Measurements from ENCODE around the gene CALHM2.
"Not testable (repeated sequence)": the region's sequence is repeated elsewhere in the genome, so short reads cannot be mapped to it uniquely, and the experiment has no call there.

The CALHM2 gene

DNA sequence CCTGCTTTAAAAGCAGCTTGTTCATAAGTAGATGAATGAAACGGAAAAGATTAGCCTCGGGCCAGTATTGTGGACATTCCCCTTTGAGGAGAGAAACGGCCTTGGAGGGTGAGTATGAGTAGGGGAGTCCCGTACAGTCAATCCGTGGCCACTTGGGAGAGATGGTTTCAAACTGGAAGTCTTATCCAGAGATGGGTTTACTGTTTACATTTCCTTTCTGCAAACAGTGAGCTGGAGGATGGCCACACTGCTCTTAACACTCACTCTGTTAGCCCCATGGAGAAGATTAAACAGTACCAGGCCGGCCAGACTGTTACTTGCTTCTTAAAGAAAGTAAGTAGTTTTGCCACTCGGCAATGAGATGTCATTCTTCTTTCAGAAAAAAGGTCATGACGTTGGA, 20.3 kb downstream of the CALHM2 start:
- Mint-ChIP-seq H3K36me3 (peaks cover 36 to 59% of the 10 kb centered on the region in 2 donors), H3K9me3 (no peaks in the 10 kb centered on the region), H3K27me3 (no peaks in the 10 kb centered on the region), H3K27ac (no peak overlapping the region), H3K4me1 (peaks cover 0 to 1% of the 10 kb centered on the region in 2 donors), H3K4me3 (no peak overlapping the region)
- DNase-seq (no peak), ATAC-seq (replicated peaks) (no peak)

DNA sequence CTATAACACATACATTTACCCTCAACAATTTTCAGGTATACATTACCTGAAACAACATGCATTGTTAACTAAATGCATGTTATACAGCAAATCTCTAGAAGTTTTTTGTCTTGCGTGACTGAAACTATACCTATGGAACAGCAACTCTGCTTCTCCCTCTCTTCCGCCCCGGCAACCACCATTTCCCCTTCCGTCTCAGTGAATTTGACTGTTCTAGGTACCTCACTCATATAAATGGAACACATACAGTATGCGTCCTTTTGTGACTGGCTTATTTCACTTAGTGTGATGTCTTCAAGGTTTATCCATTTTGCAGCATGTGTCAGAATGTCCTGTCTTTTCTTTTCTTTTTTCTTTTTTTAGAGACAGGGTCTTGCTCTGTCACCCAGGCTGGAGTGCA, 22.5 kb downstream of the CALHM2 start:
- Mint-ChIP-seq H3K4me1 (peaks cover 1 to 5% of the 10 kb centered on the region in 2 donors), H3K27ac (peak overlapping the region; percentile 79), H3K4me3 (no peak overlapping the region), H3K36me3 (peaks cover 43 to 62% of the 10 kb centered on the region in 2 donors), H3K9me3 (no peaks in the 10 kb centered on the region), H3K27me3 (no peaks in the 10 kb centered on the region)
- DNase-seq (no peak), ATAC-seq (replicated peaks) (no peak)

DNA sequence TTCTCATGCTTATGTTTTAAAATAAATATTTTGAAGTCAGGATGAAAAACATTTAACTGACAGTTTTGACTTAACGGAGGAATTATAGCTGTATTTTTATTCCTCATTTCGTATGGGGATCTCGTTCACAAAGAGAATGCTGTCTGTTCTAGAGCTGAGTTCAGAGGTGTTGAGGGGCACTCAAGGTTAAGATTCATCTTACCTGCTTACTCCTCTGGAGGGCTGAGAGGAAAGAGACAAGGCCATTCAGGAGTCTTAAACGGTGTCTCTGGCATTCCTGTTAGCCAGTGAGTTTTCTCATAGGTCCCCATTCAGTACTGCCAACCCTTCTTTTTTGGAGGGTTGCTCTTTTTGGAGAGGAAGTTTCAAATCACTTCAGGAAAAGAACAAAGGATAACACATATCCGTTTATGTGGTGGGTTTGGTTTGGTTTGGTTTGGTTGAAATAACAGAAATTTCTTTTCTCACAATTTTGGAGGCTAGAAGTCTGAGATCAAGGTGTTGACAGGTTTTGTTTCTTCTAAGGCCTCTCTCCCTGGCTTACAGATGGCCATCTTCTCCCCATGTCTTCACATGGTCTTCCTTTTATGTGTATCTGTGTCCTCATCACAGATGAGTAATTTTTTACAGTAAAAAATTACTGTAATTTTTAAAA, 23.1 kb downstream of the CALHM2 start:
- ATAC-seq (replicated peaks) (no peak), DNase-seq (no peak)
- H3K9me3 Mint-ChIP-seq: no peaks in the 10 kb centered on the region
- no peaks in the 10 kb centered on the region for H3K27me3 Mint-ChIP-seq
- H3K4me3 Mint-ChIP-seq: no peak overlapping the region
- peak overlapping the region; percentile 14 for H3K27ac Mint-ChIP-seq
- peaks cover 48 to 67% of the 10 kb centered on the region in 2 donors for H3K36me3 Mint-ChIP-seq
- peaks cover 1 to 5% of the 10 kb centered on the region in 2 donors for H3K4me1 Mint-ChIP-seq

DNA sequence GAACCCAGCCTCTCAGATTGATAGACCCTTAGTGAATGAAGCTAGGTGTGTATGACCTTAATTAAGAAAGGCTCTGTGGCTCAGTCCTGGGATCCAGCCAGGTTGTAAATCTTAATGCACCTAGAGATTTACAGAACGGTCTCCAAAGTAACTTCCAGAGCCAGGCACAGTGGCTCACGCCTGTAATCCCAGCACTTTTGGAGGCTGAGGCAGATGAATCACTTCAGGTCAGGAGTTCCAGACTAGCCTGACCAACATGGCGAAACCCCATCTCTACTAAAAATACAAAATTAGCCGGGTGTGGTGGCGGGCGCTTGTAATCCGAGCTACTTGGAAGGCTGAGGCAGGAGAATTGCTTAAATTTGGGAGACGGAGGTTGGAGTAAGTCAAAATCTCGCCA, 24.3 kb downstream of the CALHM2 start:
- DNase-seq: no peak
- H3K4me1 Mint-ChIP-seq: peaks cover 1 to 5% of the 10 kb centered on the region in 2 donors
- no peak overlapping the region for H3K27ac Mint-ChIP-seq
- H3K27me3 Mint-ChIP-seq: no peaks in the 10 kb centered on the region
- H3K4me3 Mint-ChIP-seq: no peak overlapping the region
- H3K9me3 Mint-ChIP-seq: no peaks in the 10 kb centered on the region
- H3K36me3 Mint-ChIP-seq: peaks cover 48 to 68% of the 10 kb centered on the region in 2 donors
- no peak for ATAC-seq (replicated peaks)

DNA sequence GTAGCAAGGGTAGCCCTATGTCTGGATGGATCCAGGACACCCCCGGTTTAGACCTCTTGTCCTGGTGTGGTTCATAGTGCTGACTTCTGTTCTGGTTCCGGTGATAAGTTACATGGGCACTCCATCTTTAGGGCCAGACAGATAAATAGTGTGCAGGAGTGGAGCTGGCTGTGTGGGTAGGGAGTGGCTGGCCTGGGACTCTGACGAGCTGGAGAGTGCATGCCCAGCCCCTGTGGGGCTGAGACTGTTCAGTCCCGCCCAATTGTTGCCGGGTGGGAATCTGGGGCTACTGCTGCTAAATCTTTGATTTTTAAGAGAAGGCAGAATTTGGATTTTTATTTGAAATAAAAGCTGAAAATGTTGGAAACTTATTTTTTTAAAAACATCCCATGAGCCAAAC, 28.4 kb downstream of the CALHM2 start:
- Mint-ChIP-seq H3K36me3 (peaks cover 48 to 51% of the 10 kb centered on the region in 2 donors), H3K4me3 (no peak overlapping the region), H3K4me1 (peaks cover 0 to 5% of the 10 kb centered on the region in 2 donors), H3K27ac (no peak overlapping the region), H3K27me3 (no peaks in the 10 kb centered on the region), H3K9me3 (no peaks in the 10 kb centered on the region)
- ATAC-seq (replicated peaks): no peak
- no peak for DNase-seq

DNA sequence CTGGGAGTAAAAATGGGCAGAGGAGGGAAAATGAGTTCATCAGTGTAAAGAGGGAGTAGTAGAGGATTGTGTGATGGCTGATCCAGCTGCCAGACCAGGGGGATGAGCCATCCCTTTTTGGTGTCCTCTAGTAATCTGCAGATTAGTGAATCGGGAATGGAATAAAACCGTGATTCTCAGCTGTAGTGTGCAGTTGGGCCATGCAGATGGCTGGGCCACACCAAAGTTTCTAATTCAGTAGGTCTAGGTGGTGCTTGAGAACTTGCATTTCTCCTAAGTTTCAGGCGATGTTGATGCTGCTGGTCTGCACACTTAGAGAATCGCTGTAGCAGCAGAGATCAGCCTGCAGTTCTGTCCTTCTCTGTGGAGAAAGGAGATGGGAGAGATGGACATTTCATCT, 33.1 kb downstream of the CALHM2 start:
- no peak for DNase-seq
- Mint-ChIP-seq H3K9me3 (no peaks in the 10 kb centered on the region), H3K4me3 (no peak overlapping the region), H3K36me3 (peaks cover 60 to 69% of the 10 kb centered on the region in 2 donors), H3K27ac (no peak overlapping the region), H3K27me3 (no peaks in the 10 kb centered on the region), H3K4me1 (peaks cover 0 to 2% of the 10 kb centered on the region in 2 donors)
- ATAC-seq (replicated peaks): no peak

DNA sequence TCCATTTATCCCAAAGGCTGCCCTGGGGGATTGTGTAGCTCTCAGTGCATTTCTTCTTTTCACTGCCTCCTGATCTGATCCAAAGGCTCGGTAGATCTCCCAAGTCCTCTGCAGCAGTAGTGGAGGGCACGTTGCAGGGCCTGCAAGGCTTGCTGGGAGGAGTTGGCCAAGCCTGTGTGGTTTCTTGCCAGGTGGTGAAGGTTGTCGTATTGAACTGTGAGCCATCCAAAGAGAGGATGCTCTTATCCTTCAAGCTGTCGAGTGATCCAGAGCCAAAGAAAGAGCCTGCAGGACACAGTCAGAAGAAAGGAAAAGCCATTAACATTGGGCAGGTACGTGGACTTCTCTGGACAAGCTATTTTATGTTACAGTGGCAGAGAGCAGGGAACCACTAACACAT, 34.6 kb downstream of the CALHM2 start:
- no peak overlapping the region for H3K27ac Mint-ChIP-seq
- H3K4me3 Mint-ChIP-seq: no peak overlapping the region
- peaks cover 54 to 68% of the 10 kb centered on the region in 2 donors for H3K36me3 Mint-ChIP-seq
- no peak for ATAC-seq (replicated peaks)
- H3K9me3 Mint-ChIP-seq: no peaks in the 10 kb centered on the region
- DNase-seq: no peak
- H3K27me3 Mint-ChIP-seq: no peaks in the 10 kb centered on the region
- peaks cover 0 to 2% of the 10 kb centered on the region in 2 donors for H3K4me1 Mint-ChIP-seq

DNA sequence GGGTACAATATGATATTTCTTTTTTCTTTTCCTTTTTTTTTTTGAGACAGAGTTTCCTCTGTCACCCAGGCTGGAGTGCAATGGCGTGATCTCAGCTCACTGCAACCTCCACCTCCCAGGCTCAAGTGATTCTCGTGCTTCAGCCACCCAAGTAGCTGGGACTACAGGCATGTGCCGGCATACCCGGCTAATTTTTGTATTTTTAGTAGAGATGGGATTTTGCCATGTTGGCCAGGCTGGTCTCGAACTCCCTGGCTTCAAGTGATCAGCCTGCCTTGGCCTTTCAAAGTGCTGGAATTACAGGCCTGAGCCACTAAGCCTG, 35.1 kb downstream of the CALHM2 start:
- H3K4me1 Mint-ChIP-seq; H3K9me3 Mint-ChIP-seq; H3K4me3 Mint-ChIP-seq; H3K27ac Mint-ChIP-seq; ATAC-seq (replicated peaks); DNase-seq; H3K27me3 Mint-ChIP-seq: not testable (repeated sequence)
- H3K36me3 Mint-ChIP-seq: peaks cover 54 to 65% of the 10 kb centered on the region in 2 donors

DNA sequence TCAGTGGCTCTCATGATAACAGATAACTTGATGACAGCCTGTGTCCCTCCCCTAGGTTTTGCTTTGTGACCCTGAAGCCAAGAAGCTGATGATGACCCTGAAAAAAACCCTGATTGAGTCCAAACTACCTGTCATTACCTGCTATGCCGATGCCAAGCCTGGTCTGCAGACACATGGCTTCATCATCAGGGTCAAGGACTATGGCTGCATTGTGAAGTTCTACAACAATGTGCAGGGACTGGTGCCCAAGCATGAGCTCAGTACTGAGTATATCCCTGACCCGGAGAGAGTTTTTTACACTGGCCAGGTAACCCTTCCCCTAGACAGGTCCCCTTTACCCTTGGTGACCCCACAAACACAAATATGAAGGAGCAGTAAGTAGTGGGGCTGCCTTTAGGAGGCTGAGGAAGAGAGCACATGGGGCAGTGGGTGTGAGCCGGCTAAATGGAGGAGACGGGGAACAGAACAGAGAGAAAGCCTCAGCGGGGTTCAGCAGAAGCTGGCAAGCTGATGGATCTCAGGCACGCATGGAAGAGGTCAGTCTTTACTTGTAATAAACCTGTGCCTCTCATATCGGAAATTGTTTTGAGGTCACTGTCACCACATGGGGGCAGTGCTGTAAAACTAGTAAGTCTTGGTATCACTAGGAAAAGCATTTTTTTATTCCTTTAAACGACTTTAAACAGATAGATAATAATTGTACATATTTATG, 35.6 kb downstream of the CALHM2 start:
- DNase-seq (peak; percentile 6), ATAC-seq (replicated peaks) (peak; percentile 45 to 52)
- Mint-ChIP-seq H3K4me1 (peaks cover 0 to 2% of the 10 kb centered on the region in 2 donors), H3K27me3 (no peaks in the 10 kb centered on the region), H3K4me3 (no peak overlapping the region), H3K36me3 (peaks cover 54 to 65% of the 10 kb centered on the region in 2 donors), H3K27ac (no peak overlapping the region), H3K9me3 (no peaks in the 10 kb centered on the region)

DNA sequence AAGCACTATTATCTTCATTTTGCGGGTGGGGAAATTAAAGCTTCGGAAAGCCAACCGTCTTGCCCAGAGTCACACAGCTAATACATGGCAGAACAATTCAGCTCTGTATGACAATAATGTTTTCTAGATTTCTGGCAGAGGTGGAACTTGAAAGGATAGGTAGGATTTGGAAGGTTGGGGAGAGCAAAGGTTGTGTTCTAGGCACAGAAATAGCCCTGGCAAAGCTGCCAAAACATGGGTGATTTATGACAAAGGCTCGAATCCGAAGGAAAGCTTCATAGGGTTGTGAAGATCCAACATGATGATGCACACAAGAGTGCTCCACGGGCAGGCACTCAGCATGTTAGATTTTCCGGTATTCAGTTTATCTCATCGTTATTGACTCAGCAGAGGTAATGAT, 36.6 kb downstream of the CALHM2 start:
- no peak overlapping the region for H3K27ac Mint-ChIP-seq
- H3K36me3 Mint-ChIP-seq: peaks cover 46 to 60% of the 10 kb centered on the region in 2 donors
- peaks cover 0 to 2% of the 10 kb centered on the region in 2 donors for H3K4me1 Mint-ChIP-seq
- H3K4me3 Mint-ChIP-seq: no peak overlapping the region
- ATAC-seq (replicated peaks) (no peak), DNase-seq (no peak)
- no peaks in the 10 kb centered on the region for H3K27me3 Mint-ChIP-seq
- H3K9me3 Mint-ChIP-seq: no peaks in the 10 kb centered on the region

DNA sequence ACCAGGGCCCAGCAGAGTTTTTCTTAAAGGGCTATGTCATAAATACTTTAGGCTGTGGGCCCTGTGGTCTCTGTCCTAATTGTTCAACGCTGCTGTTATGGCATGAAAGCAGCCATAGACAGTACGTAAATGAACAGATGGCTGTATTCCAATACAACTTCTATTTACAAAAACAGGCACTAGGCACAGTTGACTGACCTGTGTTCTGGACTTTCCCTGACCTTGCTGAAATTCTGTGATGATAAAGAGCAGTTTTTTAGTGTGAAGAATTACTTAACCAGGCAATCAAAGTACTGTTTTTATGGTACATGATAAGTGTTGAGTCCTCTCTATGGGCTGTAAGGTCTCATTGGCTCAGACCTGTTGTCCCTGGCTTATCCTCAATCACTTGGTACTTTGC, 38.6 kb downstream of the CALHM2 start:
- H3K36me3 Mint-ChIP-seq: peaks cover 47 to 70% of the 10 kb centered on the region in 2 donors
- H3K27me3 Mint-ChIP-seq: no peaks in the 10 kb centered on the region
- peaks cover 0 to 2% of the 10 kb centered on the region in 2 donors for H3K4me1 Mint-ChIP-seq
- ATAC-seq (replicated peaks) (no peak), DNase-seq (no peak)
- H3K4me3 Mint-ChIP-seq: no peak overlapping the region
- H3K9me3 Mint-ChIP-seq: no peaks in the 10 kb centered on the region
- no peak overlapping the region for H3K27ac Mint-ChIP-seq

DNA sequence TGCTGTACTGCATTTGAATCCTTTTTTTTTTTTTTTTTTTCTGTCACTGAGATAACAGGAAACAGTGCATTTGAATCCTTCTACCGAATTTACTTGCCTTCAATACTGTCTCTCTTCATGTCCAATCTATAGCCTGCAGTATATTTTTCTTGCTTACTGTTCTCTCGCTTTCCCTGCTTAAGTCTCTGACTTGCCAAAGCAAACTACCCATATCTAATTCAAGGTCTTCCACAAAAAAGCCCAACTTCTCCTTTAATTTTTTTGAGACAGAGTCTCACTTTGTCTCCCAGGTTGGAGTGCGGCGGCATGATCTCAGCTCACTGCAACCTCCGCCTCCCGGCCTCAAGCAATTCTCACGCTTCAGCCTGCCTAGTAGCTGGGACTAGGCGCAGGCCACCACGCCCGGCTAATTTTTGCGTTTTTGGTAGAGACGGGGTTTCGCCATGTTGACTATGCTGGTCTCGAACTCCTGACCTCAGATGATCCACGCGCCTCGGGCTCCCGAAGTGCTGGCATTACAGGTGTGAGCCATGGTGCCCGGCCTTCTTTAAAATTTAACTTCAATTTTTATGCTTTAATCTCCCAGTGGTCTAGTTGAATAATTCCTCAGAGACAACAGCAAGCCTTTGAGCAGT, 54.9 kb downstream of the CALHM2 start:
- Mint-ChIP-seq H3K9me3 (no peaks in the 10 kb centered on the region), H3K4me3 (peak overlapping the region; percentile 88 to 99), H3K27ac (peak overlapping the region; percentile 98), H3K36me3 (peaks cover 26 to 51% of the 10 kb centered on the region in 2 donors), H3K27me3 (no peaks in the 10 kb centered on the region), H3K4me1 (peaks cover 24 to 45% of the 10 kb centered on the region in 2 donors)
- ATAC-seq (replicated peaks): no peak
- no peak for DNase-seq

DNA sequence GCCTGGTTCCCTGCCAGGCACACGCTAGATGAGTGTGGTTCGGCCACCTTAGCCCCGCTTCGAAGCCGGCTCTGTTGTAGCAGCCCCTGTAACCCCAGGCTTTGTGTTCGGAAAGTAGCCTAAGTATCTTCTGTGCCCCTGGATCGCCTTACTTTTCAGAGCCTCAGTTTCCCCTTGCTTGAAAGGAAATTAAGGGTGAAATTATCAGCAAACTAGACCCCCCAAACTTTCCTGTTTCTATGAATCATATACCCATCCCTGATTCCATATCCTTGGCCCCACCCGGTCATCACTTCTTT, 55.4 kb downstream of the CALHM2 start:
- Mint-ChIP-seq H3K27ac (peak overlapping the region; percentile 98), H3K4me3 (peak overlapping the region; percentile 88 to 99), H3K9me3 (no peaks in the 10 kb centered on the region), H3K36me3 (peaks cover 21 to 51% of the 10 kb centered on the region in 2 donors), H3K4me1 (peaks cover 24 to 45% of the 10 kb centered on the region in 2 donors), H3K27me3 (no peaks in the 10 kb centered on the region)
- no peak for ATAC-seq (replicated peaks)
- DNase-seq: no peak
